GM19372 (cell line): ENCODE measurements around the gene TANGO6.
A peak's percentile ranks its signal among the peaks of the same experiment; 100 is the strongest.

Experiments
- ATAC-seq: cut with Tn5 transposase; IDR thresholded peaks from one replicate; pipeline ENCODE4 v1.9.1; 2021; ENCODE audit warnings: mild to moderate bottlenecking, low read depth, moderate library complexity; ENCODE audit not compliant: unreplicated experiment

TANGO6 gene

GRCh38 chr16:69131839-69132423 is 288.6 kb downstream of the TANGO6 start:
- ATAC-seq: peak; percentile 45

DNA sequence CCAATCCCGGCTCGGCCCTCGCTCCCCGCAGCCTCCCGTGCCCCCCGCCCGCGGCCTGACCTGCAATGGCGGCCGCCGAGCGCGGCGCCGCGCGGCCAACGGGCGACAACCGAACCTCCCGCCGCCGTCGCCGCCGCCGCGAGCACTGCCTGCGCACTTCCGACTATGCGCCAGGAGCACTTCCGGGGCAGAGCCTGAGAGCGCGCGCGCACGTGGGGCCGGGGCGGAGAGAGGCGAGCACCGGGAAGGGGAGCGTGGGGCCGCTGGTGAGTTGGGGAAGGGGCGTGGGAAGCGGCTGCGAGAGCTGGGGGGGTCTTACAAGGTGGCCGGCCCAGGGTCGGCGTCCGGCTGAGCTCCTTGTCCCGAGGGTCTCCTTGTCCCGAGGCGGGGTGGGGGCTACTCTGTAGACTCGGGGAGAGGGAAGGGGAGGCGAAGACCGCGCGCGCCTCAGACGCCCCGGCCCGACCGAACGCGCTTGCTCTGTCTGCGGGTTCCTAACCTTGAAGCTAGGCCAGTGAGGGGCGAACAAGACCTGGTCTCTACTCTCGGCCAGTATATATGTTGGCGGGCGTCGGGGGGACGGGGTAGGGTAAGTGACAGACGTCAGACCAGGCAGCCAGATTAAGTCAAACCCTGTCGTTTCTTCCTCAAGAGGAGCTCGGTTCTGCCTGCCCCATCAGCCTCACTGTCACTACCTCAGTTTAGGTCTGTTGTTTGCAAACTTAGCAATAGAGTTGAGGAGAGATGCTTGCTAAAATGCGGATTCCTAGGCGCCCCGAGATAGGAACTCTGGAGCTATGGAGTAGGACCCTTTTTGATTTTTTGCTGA is 289.3 kb downstream of the TANGO6 start, which contains the start of the genes CHTF8 and UTP4:
Gene CHTF8, minus strand, starts transcription at position 165 of the 829 bp plus-strand sequence. CDS start 11,130 bp downstream, outside the sequence.
Gene UTP4, plus strand, starts transcription at position 226 of the 829 bp plus-strand sequence. CDS start 811 bp downstream, outside the sequence.
- ATAC-seq: peak; percentile 91

DNA sequence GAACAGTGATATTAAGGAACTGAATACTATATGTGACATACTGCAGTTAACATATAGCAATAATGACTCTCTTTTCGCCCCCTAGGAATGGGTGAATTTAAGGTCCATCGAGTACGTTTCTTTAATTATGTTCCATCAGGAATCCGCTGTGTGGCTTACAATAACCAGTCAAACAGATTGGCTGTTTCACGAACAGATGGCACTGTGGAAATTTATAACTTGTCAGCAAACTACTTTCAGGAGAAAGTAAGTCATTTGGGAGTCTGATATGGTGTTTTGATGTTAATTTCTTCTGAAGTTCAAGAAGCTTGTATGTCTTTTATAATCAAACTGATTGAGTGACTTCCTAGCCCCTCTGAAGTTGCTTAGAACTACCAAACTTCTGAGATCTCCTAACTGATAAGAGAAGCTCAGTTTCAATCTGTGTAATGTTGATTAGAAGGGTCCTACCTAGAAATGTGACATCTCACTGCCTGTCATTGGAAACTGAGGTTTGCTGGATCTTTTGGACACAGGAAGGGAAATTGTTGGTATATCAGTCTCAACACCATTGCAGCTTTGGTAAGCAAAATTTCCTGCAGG is 290.1 kb downstream of the TANGO6 start:
- no peak for ATAC-seq
